Fibroblast of lung (primary cell): Measurements from ENCODE around the gene RYR1. TPM values are rescaled to one million over a fixed set of nuclear protein-coding genes. Genes with fewer than 3 reads are reported as not detected.

Source experiments
- DNase-seq, 2 donors: peaks; one replicate each; pipeline versions ENCODE4 v3.0.0 to v3.0.0-alpha.2; 2010; ENCODE audit warnings: low read depth in 2 of 2
- H2AFZ ChIP-seq: 2 replicates; pipeline ENCODE4 v1.5.1; 2012; ENCODE audit warnings: low read length, control low read depth, inconsistent platforms
- H3K27ac ChIP-seq: 2 replicates; pipeline ENCODE4 v1.5.1; 2011; ENCODE audit warnings: low read length, control low read depth; ENCODE audit not compliant: insufficient read depth
- H3K27me3 ChIP-seq: 2 replicates; pipeline ENCODE4 v1.5.1; 2011; ENCODE audit warnings: mild to moderate bottlenecking, low read length; ENCODE audit not compliant: control insufficient read depth, insufficient read depth
- H3K36me3 ChIP-seq: 2 replicates; pipeline ENCODE4 v1.5.1; 2011; ENCODE audit warnings: low read length; ENCODE audit not compliant: control insufficient read depth, insufficient read depth
- H3K4me1 ChIP-seq: 2 replicates; pipeline ENCODE4 v1.5.1; 2011; ENCODE audit warnings: low read length; ENCODE audit not compliant: control insufficient read depth, insufficient read depth; ENCODE audit errors: extremely low read depth
- H3K4me2 ChIP-seq: 2 replicates; pipeline ENCODE4 v1.5.1; 2011; ENCODE audit warnings: low read length, control low read depth; ENCODE audit not compliant: insufficient read depth; ENCODE audit errors: extremely low read depth
- H3K4me3 ChIP-seq, 4 experiments: fragments of 200-600 bp in 1 of 4; sonication (generic) in 1 of 4; replicated peaks in 1 of 4; 2 replicates each; pipeline ENCODE4 v1.5.1; 2011 to 2016; ENCODE audit warnings: low read length in 4 of 4, low read depth in 3 of 4, mild to moderate bottlenecking in 3 of 4, control low read depth in 2 of 4, inconsistent platforms in 1 of 4, mixed read lengths in 1 of 4; ENCODE audit not compliant: insufficient read depth in 1 of 4; ENCODE audit errors: control extremely low read depth in 1 of 4
- H3K79me2 ChIP-seq: 2 replicates; pipeline ENCODE4 v1.5.1; 2012; ENCODE audit warnings: mild to moderate bottlenecking, low read length, inconsistent platforms; ENCODE audit not compliant: control insufficient read depth, insufficient read depth
- H3K9ac ChIP-seq: 2 replicates; pipeline ENCODE4 v1.5.1; 2011; ENCODE audit warnings: mild to moderate bottlenecking, low read length, control low read depth; ENCODE audit not compliant: insufficient read depth
- H3K9me3 ChIP-seq: 2 replicates; pipeline ENCODE4 v1.5.1; 2012; ENCODE audit warnings: low read depth, low read length; ENCODE audit not compliant: control insufficient read depth, insufficient read depth
- H4K20me1 ChIP-seq: 2 replicates; pipeline ENCODE4 v1.5.1; 2011; ENCODE audit warnings: low read length; ENCODE audit not compliant: control insufficient read depth, insufficient read depth; ENCODE audit errors: extremely low read depth
- CTCF ChIP-seq, 2 donors: IDR thresholded peaks in 1 of 2; conservative IDR thresholded peaks in 1 of 2; 1 replicate in 1 of 2; 2 replicates in 1 of 2; pipeline ENCODE4 v1.5.1; 2011 to 2012; ENCODE audit warnings: low read length in 2 of 2, control low read depth in 1 of 2, inconsistent platforms in 1 of 2, low read depth in 1 of 2, mild to moderate bottlenecking in 1 of 2
- EZH2 ChIP-seq: IDR thresholded peaks from 2 replicates; pipeline ENCODE4 v1.5.1; 2012; ENCODE audit warnings: low read length, control low read depth, mild to moderate bottlenecking; ENCODE audit errors: missing control alignments
- polyA plus RNA-seq, 2 donors: library from polyadenylated mRNA; depleted of rRNA in 1 of 2; stranded (reverse) in 1 of 2; unstranded in 1 of 2; fragments of >200 nt; gene quantifications; 2 replicates each; pipeline ENCODE4 v1.2.1, GENCODE V29; 2011 to 2012; ENCODE audit warnings: missing spikeins in 1 of 2
- total RNA-seq: library from RNA; depleted of rRNA; stranded (reverse); fragments of >200 nt; gene quantifications from 2 replicates; pipeline ENCODE4 v1.2.1, GENCODE V29; 2014

Gene RYR1
- total and polyA plus RNA-seq, 2 donors (not counting 1 experiment from before 2014, with no cell fraction given), result under 0.01 TPM

- H4K20me1 ChIP-seq, result no peaks in the 10 kb centered on the region
- no peak overlapping the region for H3K27ac ChIP-seq
- no peak overlapping the region for H2AFZ ChIP-seq
- H3K36me3 ChIP-seq, result no peaks in the 10 kb centered on the region
- no peaks in the 10 kb centered on the region for H3K4me1 ChIP-seq
- H3K9me3 ChIP-seq, result no peaks in the 10 kb centered on the region
- no peak for TF ChIP-seq CTCF (conservative IDR thresholded peaks at IDR 0.05 in 1 of 2, IDR thresholded peaks at IDR 0.05 in 1 of 2; ENCODE audit: low read depth in 1 of 2, low read length in 2 of 2)
- no peak for TF ChIP-seq EZH2
- no peak overlapping the region for H3K9ac ChIP-seq
- H3K27me3 ChIP-seq, result no peaks in the 10 kb centered on the region
- H3K4me3 ChIP-seq, result no peak overlapping the region
- H3K4me2 ChIP-seq, result no peak overlapping the region
- H3K79me2 ChIP-seq, result no peaks in the 10 kb centered on the region
- no peak for DNase-seq
Observed at GRCh38 chr19:38519168-38519567, 85.7 kb downstream of the RYR1 start.

- Histone ChIP-seq H2AFZ (no peak overlapping the region), H3K27me3 (no peaks in the 10 kb centered on the region), H3K36me3 (no peaks in the 10 kb centered on the region), H3K9me3 (no peaks in the 10 kb centered on the region), H3K79me2 (no peaks in the 10 kb centered on the region), H3K4me2 (no peak overlapping the region), H3K27ac (no peak overlapping the region), H3K4me1 (no peaks in the 10 kb centered on the region), H3K4me3 (no peak overlapping the region), H4K20me1 (no peaks in the 10 kb centered on the region), H3K9ac (no peak overlapping the region)
- TF ChIP-seq CTCF (conservative IDR thresholded peaks at IDR 0.05 in 1 of 2, IDR thresholded peaks at IDR 0.05 in 1 of 2; ENCODE audit: low read depth in 1 of 2, low read length in 2 of 2) (no peak), EZH2 (no peak)
- no peak for DNase-seq
Observed at GRCh38 chr19:38519988-38520387, 86.5 kb downstream of the RYR1 start.

- no peak overlapping the region for H3K27ac ChIP-seq
- no peaks in the 10 kb centered on the region for H3K27me3 ChIP-seq
- no peaks in the 10 kb centered on the region for H3K9me3 ChIP-seq
- H3K4me2 ChIP-seq, result no peak overlapping the region
- TF ChIP-seq EZH2, result no peak
- TF ChIP-seq CTCF (conservative IDR thresholded peaks at IDR 0.05 in 1 of 2, IDR thresholded peaks at IDR 0.05 in 1 of 2; ENCODE audit: low read depth in 1 of 2, low read length in 2 of 2), result no peak
- H3K36me3 ChIP-seq, result no peaks in the 10 kb centered on the region
- no peaks in the 10 kb centered on the region for H3K4me1 ChIP-seq
- H3K4me3 ChIP-seq, result no peak overlapping the region
- DNase-seq, result no peak
- no peaks in the 10 kb centered on the region for H4K20me1 ChIP-seq
- no peak overlapping the region for H2AFZ ChIP-seq
- no peaks in the 10 kb centered on the region for H3K79me2 ChIP-seq
- no peak overlapping the region for H3K9ac ChIP-seq
Observed at GRCh38 chr19:38522915-38523314, 89.4 kb downstream of the RYR1 start.
